ENCODE data around the gene UBXN2A.

Gene UBXN2A

GRCh38 chr2:23939987-23940717 is at the start of gene UBXN2A:
UBXN2A (plus strand) TSS chr2:23940463; CDS start chr2:23958315, 17,852 bp downstream.
- DNase-seq (ENCODE audit: low spot score), result peak; percentile 87

- DNase-seq (ENCODE audit: low spot score), result no peak
Observed at GRCh38 chr2:23900133-23900532, 40.1 kb upstream of the UBXN2A start.

GRCh38 chr2:23900541-23901322 is 39.5 kb upstream of the UBXN2A start:
- DNase-seq (ENCODE audit: low spot score), result peak; percentile 12

GRCh38 chr2:23901966-23902846 is 38.1 kb upstream of the UBXN2A start:
- peak; percentile 14 for DNase-seq (ENCODE audit: low spot score)

- no peak for DNase-seq (ENCODE audit: low spot score)
Observed at GRCh38 chr2:23903034-23903433, 37.2 kb upstream of the UBXN2A start.

- no peak for DNase-seq (ENCODE audit: low spot score)
Observed at GRCh38 chr2:23904215-23904614, 36.0 kb upstream of the UBXN2A start.

GRCh38 chr2:23904692-23905091 is 35.6 kb upstream of the UBXN2A start:
- no peak for DNase-seq (ENCODE audit: low spot score)

- DNase-seq (ENCODE audit: low spot score), result no peak
Observed at GRCh38 chr2:23905155-23905554, 35.1 kb upstream of the UBXN2A start.

- DNase-seq (ENCODE audit: low spot score), result no peak
Observed at GRCh38 chr2:23912054-23912453, 28.2 kb upstream of the UBXN2A start.

GRCh38 chr2:23915327-23915726 is 24.9 kb upstream of the UBXN2A start:
- no peak for DNase-seq (ENCODE audit: low spot score)

- no peak for DNase-seq (ENCODE audit: low spot score)
Observed at GRCh38 chr2:23916727-23917405, 23.4 kb upstream of the UBXN2A start.

GRCh38 chr2:23918837-23919489 is 21.3 kb upstream of the UBXN2A start:
- no peak for DNase-seq (ENCODE audit: low spot score)

- DNase-seq (ENCODE audit: low spot score), result no peak
Observed at GRCh38 chr2:23924589-23925359, 15.5 kb upstream of the UBXN2A start.

- DNase-seq (ENCODE audit: low spot score), result peak; percentile 37
Observed at GRCh38 chr2:23925702-23926289, 14.5 kb upstream of the UBXN2A start.

- DNase-seq (ENCODE audit: low spot score), result no peak
Observed at GRCh38 chr2:23926290-23926749, 13.9 kb upstream of the UBXN2A start.

GRCh38 chr2:23926750-23927571 is 13.3 kb upstream of the UBXN2A start, which contains the start of gene ATAD2B:
ATAD2B (minus strand) TSS chr2:23927123; CDS start chr2:23926770, 353 bp downstream.
- peak; percentile 96 for DNase-seq (ENCODE audit: low spot score)

- DNase-seq (ENCODE audit: low spot score), result no peak
Observed at GRCh38 chr2:23934259-23934658, 6.0 kb upstream of the UBXN2A start.

- peak; percentile 20 for DNase-seq (ENCODE audit: low spot score)
Observed at GRCh38 chr2:23940718-23941620, 706 bp downstream of the UBXN2A start.

All from LoVo (cell line).